GM04504 (cell line): ENCODE data around the gene SNX15.
"Not testable (repeated sequence)": the region's sequence is repeated elsewhere in the genome, so short reads cannot be mapped to it uniquely, and the experiment has no call there.

ENCODE experiments used
- DNase-seq: peaks from one replicate; pipeline ENCODE4 v3.0.0-alpha.2; 2012; ENCODE audit warnings: low read depth

SNX15 gene

GRCh38 chr11:65027213-65028067 lies at the start of gene SNX15:
Gene SNX15 (plus strand): TSS chr11:65027439. CDS start chr11:65027538, 99 bp downstream.
- peak; percentile 92 for DNase-seq

- not testable (repeated sequence) for DNase-seq
Observed at GRCh38 chr11:64983339-64983738, 43.9 kb upstream of the SNX15 start.

GRCh38 chr11:64987998-64988854 lies 39.0 kb upstream of the SNX15 start:
- DNase-seq: no peak

GRCh38 chr11:64989416-64989815 lies 37.8 kb upstream of the SNX15 start:
- no peak for DNase-seq

- DNase-seq: no peak
Observed at GRCh38 chr11:64990222-64990923, 36.9 kb upstream of the SNX15 start.

- no peak for DNase-seq
Observed at GRCh38 chr11:64994318-64994717, 32.9 kb upstream of the SNX15 start.

GRCh38 chr11:64996327-64996709 lies 30.9 kb upstream of the SNX15 start:
- no peak for DNase-seq

GRCh38 chr11:64996710-64997380 lies 30.4 kb upstream of the SNX15 start, which contains the start of gene BATF2:
Gene BATF2 (minus strand): TSS chr11:64996971. CDS start chr11:64996914, 57 bp downstream.
- DNase-seq: peak; percentile 63

- DNase-seq: no peak
Observed at GRCh38 chr11:64998141-64998540, 29.1 kb upstream of the SNX15 start.

GRCh38 chr11:64998690-64999431 lies 28.4 kb upstream of the SNX15 start:
- no peak for DNase-seq

GRCh38 chr11:64999478-64999877 lies 27.8 kb upstream of the SNX15 start:
- DNase-seq: no peak

- DNase-seq: no peak
Observed at GRCh38 chr11:65002706-65003105, 24.5 kb upstream of the SNX15 start.

GRCh38 chr11:65003282-65003681 lies 24.0 kb upstream of the SNX15 start:
- peak; percentile 17 for DNase-seq

- DNase-seq: not testable (repeated sequence)
Observed at GRCh38 chr11:65003968-65004367, 23.3 kb upstream of the SNX15 start.

- DNase-seq: no peak
Observed at GRCh38 chr11:65008016-65008415, 19.2 kb upstream of the SNX15 start.

- DNase-seq: no peak
Observed at GRCh38 chr11:65008873-65009272, 18.4 kb upstream of the SNX15 start.

GRCh38 chr11:65013130-65013887 lies 13.9 kb upstream of the SNX15 start:
- peak; percentile 72 for DNase-seq

GRCh38 chr11:65013888-65014725 lies 13.1 kb upstream of the SNX15 start, which contains the start of gene ARL2:
Gene ARL2 (plus strand): TSS chr11:65014160. CDS start chr11:65014208, 48 bp downstream.
- peak; percentile 74 for DNase-seq

GRCh38 chr11:65014726-65015227 lies 12.5 kb upstream of the SNX15 start:
- DNase-seq: no peak
